ENCODE data around the gene HLA-B.
"Not testable (repeated sequence)": the region's sequence is repeated elsewhere in the genome, so short reads cannot be mapped to it uniquely, and the experiment has no call there.

HLA-B gene

DNA sequence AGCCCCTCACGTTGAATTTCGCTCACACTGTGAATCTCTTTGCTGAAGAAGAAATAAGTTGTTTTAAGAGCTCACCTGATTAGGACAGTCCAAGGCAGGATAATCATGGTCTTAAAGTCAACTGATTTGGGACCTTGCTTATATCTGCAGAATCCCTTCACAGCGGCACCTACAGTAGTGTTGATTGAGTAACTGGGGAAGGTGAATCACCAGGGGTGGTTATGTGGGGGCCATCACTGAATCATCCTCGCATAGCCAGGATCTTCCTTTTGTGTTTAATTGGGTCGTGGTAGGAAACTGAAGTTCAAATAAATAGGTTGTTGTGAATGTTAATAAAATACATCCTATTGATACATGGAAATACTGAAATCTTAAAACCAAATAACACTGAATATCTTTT is 26.2 kb upstream of the HLA-B start:
- no peak for DNase-seq (ENCODE audit: low read depth)

DNA sequence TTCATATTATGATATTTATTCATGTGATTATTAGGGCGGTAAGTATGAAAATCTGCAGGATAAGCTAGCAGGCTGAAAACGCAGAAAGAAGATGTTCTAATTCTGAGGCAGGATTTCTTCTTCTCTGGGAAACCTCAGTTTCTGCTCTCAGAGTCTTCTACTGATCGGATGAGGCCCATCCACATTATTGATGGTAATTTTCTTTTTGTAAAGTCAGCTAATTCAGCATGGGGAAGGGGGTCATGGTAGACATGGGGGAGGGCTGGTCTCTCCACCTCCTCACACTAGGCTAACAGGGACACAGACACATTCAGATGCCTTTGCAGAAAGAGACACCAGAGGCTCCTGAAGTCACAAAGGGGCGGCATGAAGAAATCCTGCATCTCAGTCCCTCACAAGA is 24.7 kb upstream of the HLA-B start:
- no peak for DNase-seq (ENCODE audit: low read depth)

DNA sequence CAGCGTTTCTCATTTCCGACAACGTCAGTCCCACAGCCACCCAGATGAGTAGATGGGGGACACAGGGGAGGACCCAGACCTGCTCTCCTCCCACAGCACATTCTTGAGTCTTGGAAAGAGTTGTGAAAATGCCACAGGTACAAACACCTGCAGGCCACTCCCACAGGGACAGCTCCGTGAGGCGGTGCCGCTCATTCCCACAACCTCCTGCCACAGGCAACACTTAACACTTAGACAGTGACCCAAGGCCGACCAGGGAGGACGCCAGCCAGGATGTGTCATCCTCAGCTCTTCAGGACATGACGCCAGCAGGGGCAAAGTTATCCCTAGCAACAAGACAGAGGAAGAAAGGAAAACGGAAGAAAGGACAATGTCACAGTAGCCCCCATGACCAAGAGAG is 22.9 kb upstream of the HLA-B start:
- DNase-seq (ENCODE audit: low read depth), result no peak

DNA sequence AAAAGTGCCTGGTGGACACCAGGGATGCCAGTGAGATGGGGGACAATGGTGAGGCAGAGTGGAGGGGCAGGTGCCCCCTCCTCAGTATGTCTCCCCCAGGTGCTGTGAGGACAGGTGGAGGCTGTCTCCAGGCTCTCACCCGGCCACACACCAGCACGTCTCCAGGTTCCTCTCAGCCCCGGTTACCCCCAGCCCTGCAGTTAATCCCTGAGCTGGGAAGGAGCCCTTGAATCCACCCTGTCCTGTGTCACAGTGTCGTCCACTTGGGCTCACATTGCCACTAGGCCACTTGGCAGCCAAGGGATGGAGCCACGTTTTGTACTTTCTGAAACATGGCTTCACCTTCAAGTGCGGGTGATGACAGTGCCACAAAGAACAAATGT is 21.7 kb upstream of the HLA-B start:
- DNase-seq (ENCODE audit: low read depth), result no peak

DNA sequence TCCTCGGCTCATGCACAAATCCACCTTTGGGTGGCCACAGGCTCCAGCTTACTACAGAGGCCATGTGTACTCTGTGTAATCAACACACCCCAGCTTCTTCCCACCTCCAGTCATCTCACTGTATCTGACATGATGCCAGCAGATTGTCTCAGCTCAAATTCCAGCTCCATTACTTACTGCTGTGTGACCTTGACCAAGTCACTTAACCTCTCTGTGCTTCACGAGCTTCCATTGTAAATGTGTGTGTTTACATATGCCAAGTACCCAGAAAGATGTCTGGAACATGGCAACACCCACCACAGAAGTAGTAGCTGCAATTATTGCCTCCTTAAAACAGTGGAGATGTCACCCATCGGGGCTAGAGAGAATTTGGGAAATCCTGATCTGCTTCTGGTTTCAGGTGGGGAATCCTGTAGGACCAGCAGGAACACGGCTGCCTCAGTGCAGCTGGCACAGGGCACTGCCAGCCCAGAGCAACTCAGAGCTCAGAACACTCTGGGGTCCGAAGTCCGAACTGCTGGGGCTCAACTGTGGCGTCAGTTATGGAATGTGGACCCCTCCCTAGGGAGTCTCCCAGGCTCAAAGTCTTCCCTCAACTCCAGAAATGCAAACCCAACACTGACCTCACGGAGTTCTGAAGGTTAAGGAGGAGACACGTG is 21.2 kb upstream of the HLA-B start:
- no peak for DNase-seq (ENCODE audit: low read depth)

DNA sequence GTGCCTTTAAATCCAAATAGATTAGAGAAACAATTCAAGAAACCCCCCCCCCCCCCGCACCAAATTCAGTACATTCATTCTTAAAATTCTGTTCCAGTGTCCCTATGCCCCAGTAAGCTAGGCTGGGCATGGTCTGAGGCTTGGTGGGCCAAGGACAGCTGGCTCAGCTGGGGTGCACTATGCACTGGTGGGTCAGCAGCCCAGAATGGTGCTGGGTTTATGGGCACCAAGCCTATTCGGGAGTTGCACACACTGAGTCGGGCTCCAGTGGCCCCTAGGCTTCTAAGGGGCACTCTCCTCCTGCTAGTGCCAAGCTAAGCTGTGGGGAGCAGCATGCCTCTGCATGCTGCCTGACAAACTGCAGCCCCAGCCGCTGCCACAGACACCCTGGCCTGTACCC is 20.1 kb upstream of the HLA-B start:
- DNase-seq (ENCODE audit: low read depth), result no peak

DNA sequence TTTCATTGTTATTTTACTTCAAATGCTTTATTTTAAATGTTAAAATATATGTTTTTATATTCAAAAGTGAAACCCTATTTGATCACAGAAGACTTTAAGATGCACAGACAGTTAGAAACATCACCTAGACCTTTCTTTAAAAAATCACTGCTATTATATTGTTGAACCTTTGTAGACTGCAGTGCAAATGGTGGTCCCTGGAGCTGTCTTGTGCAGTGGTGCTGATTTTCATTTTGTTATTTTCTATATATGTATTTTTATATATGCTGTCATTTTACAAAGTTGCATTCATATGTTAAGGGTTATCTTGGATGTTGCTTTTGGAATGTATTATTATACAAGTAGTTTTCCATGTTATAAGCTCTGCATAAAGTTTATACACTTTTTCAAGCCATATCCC is 18.7 kb upstream of the HLA-B start:
- DNase-seq (ENCODE audit: low read depth), result no peak

DNA sequence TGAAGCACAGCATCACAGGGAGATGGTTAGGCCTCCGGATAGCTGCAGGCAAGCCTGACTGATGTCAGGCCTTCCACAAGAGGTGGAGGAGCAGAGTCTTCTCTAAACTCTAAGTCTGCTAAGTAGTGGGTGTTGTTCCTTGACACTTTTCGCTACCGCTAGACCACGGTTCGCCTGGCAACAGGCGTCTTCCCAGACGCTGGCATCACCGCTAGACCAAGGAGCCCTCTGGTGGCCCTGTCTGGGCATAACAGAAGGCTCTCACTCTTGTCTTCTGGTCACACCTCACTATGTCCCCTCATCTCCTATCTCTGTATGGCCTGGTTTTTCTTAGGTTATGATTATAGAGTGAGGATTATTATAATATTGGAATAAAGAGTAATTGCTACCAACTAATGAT is 17.1 kb upstream of the HLA-B start:
- DNase-seq (ENCODE audit: low read depth), result not testable (repeated sequence)

DNA sequence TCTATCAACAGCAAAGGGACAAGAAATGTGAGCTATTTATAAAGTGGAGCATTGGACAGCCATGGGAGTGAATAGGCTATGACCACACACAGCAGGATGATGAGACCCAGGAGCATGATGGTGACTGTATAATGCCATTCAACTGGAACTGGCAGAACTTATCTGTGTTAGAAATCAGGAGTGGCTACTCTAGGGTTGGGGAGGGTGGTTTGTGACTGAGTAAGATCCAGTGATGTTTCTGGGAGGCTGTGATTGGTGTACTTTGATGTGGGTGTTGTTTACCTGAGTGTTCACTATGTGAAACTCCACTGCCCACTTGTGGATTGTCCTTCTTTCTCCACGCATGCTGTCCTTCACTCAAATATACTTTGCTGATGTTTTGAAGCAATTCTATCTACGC is 11.5 kb upstream of the HLA-B start:
- DNase-seq (ENCODE audit: low read depth), result no peak

DNA sequence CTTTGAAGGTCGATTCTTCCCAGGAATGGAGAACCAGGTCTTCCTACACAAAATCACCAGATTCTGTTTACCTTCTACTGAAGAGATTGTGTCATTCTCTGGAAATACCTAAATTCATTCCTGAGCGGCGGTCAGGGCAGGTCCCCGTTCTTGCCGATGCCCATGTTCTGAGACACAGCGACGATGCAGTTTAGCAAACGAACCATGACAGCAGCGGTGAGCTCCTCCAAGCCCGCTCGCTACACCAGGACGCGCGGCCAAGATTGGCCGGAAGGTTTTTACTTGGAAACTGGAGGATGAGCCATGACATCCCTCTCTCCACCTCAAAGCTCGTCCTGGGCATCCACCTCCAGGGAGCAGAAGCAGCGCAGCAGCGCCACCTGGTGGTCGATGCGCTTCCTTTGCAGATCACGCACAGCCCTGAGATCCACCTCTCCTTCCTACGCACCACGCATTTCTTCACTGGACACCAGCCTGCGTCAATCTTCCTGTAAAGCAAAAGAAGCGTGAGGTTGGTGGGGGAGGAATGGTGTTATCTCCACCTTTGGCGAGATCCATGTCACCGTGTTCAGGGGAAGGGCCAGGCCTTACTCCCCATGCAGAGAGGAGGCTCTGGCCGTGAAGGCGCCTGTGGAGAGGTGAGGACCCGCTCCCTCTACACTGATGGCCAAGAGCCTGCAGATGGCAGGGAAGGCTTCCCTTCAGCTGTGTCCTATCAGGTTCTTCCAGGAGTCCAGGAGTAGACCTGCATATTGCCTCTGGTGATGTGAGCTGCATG is 9.9 kb upstream of the HLA-B start:
- DNase-seq (ENCODE audit: low read depth), result peak; percentile 87

DNA sequence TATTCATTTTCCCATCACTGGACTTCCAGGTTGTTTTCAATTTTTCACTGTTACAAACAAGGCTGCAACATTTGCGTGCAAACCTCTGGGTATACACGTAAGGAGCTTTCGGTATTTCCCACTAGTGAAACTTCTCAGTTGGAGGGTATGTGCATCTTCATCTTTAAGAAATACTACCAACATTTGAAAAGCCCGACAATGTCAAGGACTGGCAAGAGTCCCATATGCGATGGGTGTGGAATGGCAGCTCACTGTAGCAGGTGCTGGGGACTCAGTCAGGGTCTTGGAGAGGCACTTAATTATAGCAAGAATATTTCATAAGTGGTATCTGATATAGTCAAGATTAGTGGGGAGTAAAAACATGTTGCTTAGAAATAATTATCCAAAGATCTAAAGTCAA is 8.9 kb upstream of the HLA-B start:
- DNase-seq (ENCODE audit: low read depth), result no peak

DNA sequence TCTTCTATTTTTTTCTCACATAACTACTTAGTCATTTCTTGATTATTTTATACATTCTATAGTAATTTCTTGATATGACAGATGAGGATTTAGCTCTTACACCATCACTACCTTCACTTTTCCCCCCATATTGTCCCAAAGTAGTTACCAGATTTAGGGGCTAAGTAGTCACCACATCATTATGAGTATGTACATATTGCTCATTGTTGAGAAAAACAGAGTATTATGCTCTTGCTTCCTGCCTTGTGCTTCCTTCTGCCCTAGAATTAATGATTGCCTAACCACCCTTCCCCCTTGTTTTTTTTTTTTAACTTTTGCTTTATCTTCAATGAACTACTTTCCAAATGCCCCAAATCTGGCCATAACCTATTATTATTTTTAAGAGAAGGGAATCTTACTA is 6.8 kb upstream of the HLA-B start:
- no peak for DNase-seq (ENCODE audit: low read depth)

DNA sequence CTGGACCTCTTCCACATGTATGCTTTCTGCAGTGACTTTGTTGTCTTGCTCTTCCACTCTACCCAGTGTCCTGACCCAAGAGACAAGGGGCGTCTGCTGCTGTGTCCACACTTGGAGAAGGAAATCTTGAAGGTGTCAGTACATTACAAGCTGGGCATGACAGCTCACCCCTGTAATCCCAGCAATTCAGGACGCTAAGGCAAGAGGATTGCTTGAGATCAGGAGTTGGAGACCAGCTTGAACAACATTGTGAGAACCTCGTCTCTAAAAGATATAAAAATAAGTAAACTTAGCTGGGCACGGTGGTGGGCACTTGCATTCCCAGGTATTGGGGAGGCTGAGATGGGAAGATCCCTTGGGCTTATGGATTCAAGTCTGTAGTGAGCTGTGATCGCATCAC is 5.8 kb upstream of the HLA-B start:
- no peak for DNase-seq (ENCODE audit: low read depth)

DNA sequence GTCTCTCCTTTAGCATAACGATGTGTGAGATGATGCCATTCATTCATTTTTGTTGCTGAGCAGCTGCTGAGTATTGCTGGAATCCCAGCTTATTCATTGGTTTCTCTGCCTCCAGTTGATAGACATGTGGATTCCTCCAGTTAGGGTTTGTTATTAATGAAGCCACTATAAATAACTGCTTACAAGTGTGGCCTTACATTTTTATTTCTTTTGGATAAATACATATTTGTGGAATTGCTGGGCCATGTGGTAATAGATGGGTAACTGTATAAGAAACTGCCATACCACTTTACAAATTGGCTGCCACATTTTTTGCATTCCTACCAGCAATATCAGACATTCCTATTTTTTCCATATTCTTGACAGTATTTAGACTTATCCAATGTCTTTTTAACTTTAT is 2.6 kb upstream of the HLA-B start:
- DNase-seq (ENCODE audit: low read depth), result no peak

DNA sequence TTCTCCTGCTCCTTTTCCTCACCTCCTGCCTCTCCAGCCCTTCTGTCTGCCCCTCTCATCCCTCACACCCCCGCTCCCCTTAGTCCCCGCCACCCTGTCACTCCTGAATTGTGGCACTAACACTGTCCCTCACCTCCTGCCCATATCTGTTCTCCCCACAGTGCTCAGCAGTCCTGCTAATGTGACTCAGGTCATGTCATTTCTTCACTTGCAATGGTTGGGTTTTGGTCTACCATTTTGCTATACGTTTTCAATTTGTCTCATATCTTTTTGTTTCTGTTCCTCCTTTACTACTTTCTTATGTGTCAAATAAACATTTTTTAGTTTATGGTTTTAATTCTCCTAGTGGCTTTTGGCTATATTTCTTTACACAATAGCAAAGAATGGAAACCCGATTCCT is 1.3 kb upstream of the HLA-B start:
- DNase-seq (ENCODE audit: low read depth), result no peak

DNA sequence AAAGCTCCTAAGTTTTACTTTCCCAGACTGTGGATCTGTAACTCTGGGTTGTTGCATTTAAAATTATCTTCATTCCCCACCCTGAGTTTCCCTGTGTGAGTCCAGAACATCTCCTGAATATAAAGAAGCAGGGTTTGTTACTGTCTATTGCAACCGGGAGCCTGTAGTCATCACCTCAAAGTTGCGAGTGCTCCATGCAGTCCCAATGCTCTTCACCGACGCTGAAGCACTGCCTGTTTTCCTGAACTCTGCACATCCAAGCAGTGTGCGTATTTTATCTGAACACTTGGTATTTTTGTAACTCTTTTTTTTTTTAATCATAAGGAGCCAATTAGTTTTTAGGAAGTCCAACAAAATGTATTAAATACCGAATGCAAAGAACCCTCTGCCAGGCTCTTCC is 907 bp upstream of the HLA-B start:
- no peak for DNase-seq (ENCODE audit: low read depth)

DNA sequence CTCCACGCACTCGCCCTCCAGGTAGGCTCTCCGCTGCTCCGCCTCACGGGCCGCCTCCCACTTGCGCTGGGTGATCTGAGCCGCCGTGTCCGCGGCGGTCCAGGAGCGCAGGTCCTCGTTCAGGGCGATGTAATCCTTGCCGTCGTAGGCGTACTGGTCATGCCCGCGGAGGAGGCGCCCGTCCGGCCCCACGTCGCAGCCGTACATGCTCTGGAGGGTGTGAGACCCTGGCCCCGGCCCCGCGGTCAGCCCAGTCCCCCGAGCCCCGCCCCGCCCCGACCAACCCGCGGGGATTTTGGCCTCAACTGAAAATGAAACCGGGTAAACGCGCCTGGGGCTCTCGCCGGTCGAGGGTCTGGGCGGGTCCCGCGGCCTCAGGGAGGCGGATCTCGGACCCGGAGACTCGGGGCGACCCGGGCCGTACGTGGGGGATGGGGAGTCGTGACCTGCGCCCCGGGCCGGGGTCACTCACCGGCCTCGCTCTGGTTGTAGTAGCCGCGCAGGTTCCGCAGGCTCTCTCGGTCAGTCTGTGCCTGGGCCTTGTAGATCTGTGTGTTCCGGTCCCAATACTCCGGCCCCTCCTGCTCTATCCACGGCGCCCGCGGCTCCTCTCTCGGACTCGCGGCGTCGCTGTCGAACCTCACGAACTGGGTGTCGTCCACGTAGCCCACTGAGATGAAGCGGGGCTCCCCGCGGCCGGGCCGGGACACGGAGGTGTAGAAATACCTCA is 598 bp downstream of the HLA-B start:
- no peak for DNase-seq (ENCODE audit: low read depth)

DNA sequence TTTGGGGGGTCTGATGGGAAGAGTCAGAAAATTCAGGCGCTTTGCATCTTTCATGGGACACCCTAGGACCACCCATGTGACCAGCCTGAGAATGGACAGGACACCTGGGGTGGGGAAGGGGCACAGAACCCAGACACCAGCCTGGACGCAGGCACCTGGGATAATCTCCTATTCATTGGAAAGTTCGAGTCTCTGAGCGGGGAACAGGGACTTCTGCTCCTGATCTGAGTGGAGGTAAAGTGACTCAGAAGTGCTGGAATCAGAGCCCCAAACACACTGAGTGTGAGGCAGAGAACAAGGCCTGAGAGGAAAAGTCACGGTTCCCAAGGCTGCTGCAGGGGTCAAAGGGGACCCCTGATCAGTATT is 1.4 kb downstream of the HLA-B start:
- no peak for DNase-seq (ENCODE audit: low read depth)

DNA sequence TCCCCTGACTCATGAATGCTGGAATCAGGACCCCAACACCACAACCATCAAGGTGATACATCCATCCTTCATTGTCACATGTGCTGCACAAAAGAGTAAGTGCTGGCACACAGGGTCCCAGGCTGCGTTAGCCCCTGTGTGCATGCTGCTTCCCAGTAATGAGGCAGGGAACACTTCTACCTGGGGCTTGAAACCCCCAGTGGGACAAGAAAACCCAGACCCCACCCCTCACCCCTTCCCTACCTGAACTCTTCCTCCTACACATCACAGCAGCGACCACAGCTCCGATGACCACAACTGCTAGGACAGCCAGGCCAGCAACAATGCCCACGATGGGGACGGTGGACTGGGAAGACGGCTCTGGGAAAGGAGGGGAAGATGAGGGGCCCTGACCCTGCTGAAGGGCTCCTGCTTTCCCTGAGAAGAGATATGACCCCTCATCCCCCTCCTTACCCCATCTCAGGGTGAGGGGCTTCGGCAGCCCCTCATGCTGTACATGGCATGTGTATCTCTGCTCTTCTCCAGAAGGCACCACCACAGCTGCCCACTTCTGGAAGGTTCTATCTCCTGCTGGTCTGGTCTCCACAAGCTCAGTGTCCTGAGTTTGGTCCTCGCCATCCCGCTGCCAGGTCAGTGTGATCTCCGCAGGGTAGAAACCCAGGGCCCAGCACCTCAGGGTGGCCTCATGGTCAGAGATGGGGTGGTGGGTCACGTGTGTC is 2.0 kb downstream of the HLA-B start:
- no peak for DNase-seq (ENCODE audit: low read depth)

DNA sequence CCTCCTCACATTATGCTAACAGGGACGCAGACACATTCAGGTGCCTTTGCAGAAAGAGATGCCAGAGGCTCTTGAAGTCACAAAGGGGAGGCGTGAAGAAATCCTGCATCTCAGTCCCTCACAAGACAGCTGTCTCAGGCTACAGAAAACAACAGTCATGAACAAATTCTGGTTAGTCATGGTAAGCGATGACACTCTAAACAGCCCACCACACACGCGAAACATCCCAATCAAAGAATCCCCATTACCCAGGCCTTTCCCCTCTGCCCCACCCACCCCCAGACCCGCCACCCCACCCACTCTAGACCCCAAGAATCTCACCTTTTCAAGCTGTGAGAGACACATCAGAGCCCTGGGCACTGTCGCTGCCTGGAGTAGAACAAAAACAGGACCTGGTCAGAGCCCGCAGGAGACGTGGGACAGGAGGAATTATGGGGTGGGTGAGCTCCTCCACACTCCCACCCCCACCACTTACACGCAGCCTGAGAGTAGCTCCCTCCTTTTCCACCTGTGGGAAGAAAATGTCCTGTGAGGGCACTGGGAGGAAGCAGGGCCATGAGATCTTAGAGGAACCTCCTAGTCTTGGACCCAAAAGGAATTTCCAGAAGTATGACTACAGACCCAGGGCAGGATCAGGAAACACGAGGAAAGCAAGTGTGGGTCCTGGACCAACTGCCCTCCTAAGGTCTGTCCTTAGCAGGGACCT is 2.7 kb downstream of the HLA-B start:
- no peak for DNase-seq (ENCODE audit: low read depth)

DNA sequence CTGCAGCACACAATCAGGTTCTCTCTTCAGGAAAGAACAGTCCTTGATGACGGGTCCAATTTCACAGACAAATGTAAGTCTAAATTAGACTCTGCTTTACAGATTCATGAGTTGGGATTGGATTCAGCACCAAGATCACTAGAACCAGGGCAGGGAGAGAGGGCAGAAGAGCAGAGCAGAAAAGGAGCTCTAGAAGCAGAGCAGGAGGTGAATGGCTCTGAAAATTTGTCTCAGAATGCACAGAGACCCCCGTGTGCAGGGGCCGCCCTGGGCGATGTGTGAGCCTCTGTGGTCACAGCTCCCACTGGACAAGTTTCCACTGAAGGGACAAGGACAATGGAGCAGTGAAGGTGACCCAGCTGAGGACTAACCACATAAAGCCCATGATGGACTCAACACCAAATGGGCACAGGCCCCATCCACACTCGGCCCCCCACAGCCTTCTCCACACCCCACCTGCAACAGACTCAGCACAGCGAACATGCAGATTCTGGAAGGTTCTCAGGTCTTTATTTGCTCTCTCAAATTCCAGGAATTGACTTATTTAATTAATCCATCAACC is 3.5 kb downstream of the HLA-B start:
- DNase-seq (ENCODE audit: low read depth), result no peak
